Nephron progenitor cell (in vitro differentiated cells): ENCODE measurements around the gene KLRF1.

ENCODE experiments used
- DNase-seq: peaks from one replicate; pipeline ENCODE4 v3.0.0; 2021
- H3K27ac Mint-ChIP-seq: 2 replicates; pipeline ENCODE4 v1.8.0; 2021; ENCODE audit warnings: mild to moderate bottlenecking, moderate library complexity, mixed read lengths
- H3K27me3 Mint-ChIP-seq: 2 replicates; pipeline ENCODE4 v1.8.0; 2021; ENCODE audit warnings: mild to moderate bottlenecking, low read depth, mixed read lengths; ENCODE audit not compliant: poor library complexity
- H3K36me3 Mint-ChIP-seq: 2 replicates; pipeline ENCODE4 v1.8.0; 2021; ENCODE audit warnings: low read depth, mixed read lengths
- H3K4me1 Mint-ChIP-seq: 2 replicates; pipeline ENCODE4 v1.8.0; 2021; ENCODE audit warnings: mixed read lengths
- H3K4me3 Mint-ChIP-seq: 2 replicates; pipeline ENCODE4 v1.8.0; 2021; ENCODE audit warnings: mild to moderate bottlenecking, moderate library complexity, mixed read lengths
- H3K9me3 Mint-ChIP-seq: 2 replicates; pipeline ENCODE4 v1.8.0; 2021; ENCODE audit warnings: mild to moderate bottlenecking, moderate library complexity, mixed read lengths
- CTCF ChIP-seq: fragments of 200-600 bp; sonication (generic); IDR thresholded peaks from 2 replicates; pipeline ENCODE4 v1.5.0; 2021; ENCODE audit warnings: antibody characterized with exemption

Gene KLRF1

GRCh38 chr12:9784816-9785215 is 42.5 kb upstream of the KLRF1 start:
- H3K9me3 Mint-ChIP-seq: peaks cover 14% of the 10 kb centered on the region
- peaks cover 2% of the 10 kb centered on the region for H3K27me3 Mint-ChIP-seq
- H3K4me1 Mint-ChIP-seq: no peaks in the 10 kb centered on the region
- H3K27ac Mint-ChIP-seq: no peak overlapping the region
- H3K36me3 Mint-ChIP-seq: no peaks in the 10 kb centered on the region
- no peak for DNase-seq
- H3K4me3 Mint-ChIP-seq: no peak overlapping the region
- no peak for TF ChIP-seq CTCF

- peaks cover 2% of the 10 kb centered on the region for H3K27me3 Mint-ChIP-seq
- H3K36me3 Mint-ChIP-seq: peaks cover 4% of the 10 kb centered on the region
- TF ChIP-seq CTCF: no peak
- H3K9me3 Mint-ChIP-seq: peaks cover 15% of the 10 kb centered on the region
- no peak overlapping the region for H3K4me3 Mint-ChIP-seq
- DNase-seq: no peak
- no peak overlapping the region for H3K27ac Mint-ChIP-seq
- H3K4me1 Mint-ChIP-seq: no peaks in the 10 kb centered on the region
Observed at GRCh38 chr12:9786726-9787717, 40.3 kb upstream of the KLRF1 start.

- DNase-seq: no peak
- TF ChIP-seq CTCF: no peak
- peaks cover 4% of the 10 kb centered on the region for H3K36me3 Mint-ChIP-seq
- H3K27ac Mint-ChIP-seq: no peak overlapping the region
- H3K4me3 Mint-ChIP-seq: no peak overlapping the region
- H3K27me3 Mint-ChIP-seq: peaks cover 7% of the 10 kb centered on the region
- H3K9me3 Mint-ChIP-seq: peaks cover 15% of the 10 kb centered on the region
- H3K4me1 Mint-ChIP-seq: peaks cover 6% of the 10 kb centered on the region
Observed at GRCh38 chr12:9792185-9792900, 34.9 kb upstream of the KLRF1 start.

GRCh38 chr12:9792961-9793617 is 34.2 kb upstream of the KLRF1 start:
- Mint-ChIP-seq H3K9me3 (peaks cover 15% of the 10 kb centered on the region), H3K27me3 (peaks cover 6% of the 10 kb centered on the region), H3K27ac (no peak overlapping the region), H3K36me3 (peaks cover 4% of the 10 kb centered on the region), H3K4me1 (peaks cover 9% of the 10 kb centered on the region), H3K4me3 (no peak overlapping the region)
- DNase-seq: no peak
- TF ChIP-seq CTCF: no peak

- Mint-ChIP-seq H3K4me1 (peaks cover 10% of the 10 kb centered on the region), H3K27ac (no peak overlapping the region), H3K9me3 (peaks cover 15% of the 10 kb centered on the region), H3K27me3 (peaks cover 5% of the 10 kb centered on the region), H3K36me3 (peaks cover 4% of the 10 kb centered on the region), H3K4me3 (no peak overlapping the region)
- DNase-seq: no peak
- TF ChIP-seq CTCF: no peak
Observed at GRCh38 chr12:9793779-9794395, 33.4 kb upstream of the KLRF1 start.
